BE2C (cell line): Measurements from ENCODE around the gene LRMDA.

Experiments
- DNase-seq: peaks from one replicate; pipeline ENCODE4 v3.0.0-alpha.2; 2020
- H3K27me3 ChIP-seq: fragments of 250-450 bp; sonication (Bioruptor Pico); 2 replicates; pipeline ENCODE4 v1.5.1; 2020; ENCODE audit warnings: mild to moderate bottlenecking
- H3K36me3 ChIP-seq: fragments of 250-450 bp; sonication (Bioruptor Pico); 2 replicates; pipeline ENCODE4 v1.5.1; 2020; ENCODE audit warnings: mild to moderate bottlenecking
- H3K4me1 ChIP-seq: fragments of 250-450 bp; sonication (Bioruptor Pico); 2 replicates; pipeline ENCODE4 v1.5.1; 2020
- H3K4me3 ChIP-seq: 2 replicates; pipeline ENCODE4 v1.5.1; 2011; ENCODE audit warnings: low read depth, low read length
- H3K9me3 ChIP-seq: fragments of 250-450 bp; sonication (Bioruptor Pico); 2 replicates; pipeline ENCODE4 v1.5.1; 2020
- TF ChIP-seq, protein P1 (sequence below): IDR thresholded peaks from 2 replicates; pipeline ENCODE4 v1.5.1; 2012; ENCODE audit warnings: mild to moderate bottlenecking, low read depth, low read length

Gene LRMDA

DNA sequence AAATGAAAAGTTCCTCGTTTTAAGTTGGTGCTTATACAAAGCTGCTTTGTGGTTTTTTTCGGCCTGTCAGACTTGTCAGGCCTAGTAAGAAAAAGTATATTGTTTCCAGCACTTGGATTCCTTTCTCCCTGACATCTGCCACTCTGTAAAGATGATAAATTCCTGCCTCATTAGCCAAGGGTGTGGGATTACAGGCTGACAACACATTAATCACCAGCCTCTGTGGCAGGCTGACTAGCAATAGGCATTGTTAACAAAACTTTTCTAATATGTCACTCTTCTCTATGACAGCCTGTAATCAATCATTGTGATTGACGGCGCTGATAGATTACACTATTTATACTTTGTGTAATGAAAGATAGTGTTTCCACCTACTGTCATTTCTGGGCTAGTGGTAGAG is 682.5 kb downstream of the LRMDA start:
- no peak overlapping the region for H3K4me3 ChIP-seq
- H3K27me3 ChIP-seq: no peaks in the 10 kb centered on the region
- H3K4me1 ChIP-seq: peaks cover 26% of the 10 kb centered on the region
- no peaks in the 10 kb centered on the region for H3K36me3 ChIP-seq
- DNase-seq: no peak
- TF ChIP-seq, protein P1, sequence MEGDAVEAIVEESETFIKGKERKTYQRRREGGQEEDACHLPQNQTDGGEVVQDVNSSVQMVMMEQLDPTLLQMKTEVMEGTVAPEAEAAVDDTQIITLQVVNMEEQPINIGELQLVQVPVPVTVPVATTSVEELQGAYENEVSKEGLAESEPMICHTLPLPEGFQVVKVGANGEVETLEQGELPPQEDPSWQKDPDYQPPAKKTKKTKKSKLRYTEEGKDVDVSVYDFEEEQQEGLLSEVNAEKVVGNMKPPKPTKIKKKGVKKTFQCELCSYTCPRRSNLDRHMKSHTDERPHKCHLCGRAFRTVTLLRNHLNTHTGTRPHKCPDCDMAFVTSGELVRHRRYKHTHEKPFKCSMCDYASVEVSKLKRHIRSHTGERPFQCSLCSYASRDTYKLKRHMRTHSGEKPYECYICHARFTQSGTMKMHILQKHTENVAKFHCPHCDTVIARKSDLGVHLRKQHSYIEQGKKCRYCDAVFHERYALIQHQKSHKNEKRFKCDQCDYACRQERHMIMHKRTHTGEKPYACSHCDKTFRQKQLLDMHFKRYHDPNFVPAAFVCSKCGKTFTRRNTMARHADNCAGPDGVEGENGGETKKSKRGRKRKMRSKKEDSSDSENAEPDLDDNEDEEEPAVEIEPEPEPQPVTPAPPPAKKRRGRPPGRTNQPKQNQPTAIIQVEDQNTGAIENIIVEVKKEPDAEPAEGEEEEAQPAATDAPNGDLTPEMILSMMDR: no peak
- H3K9me3 ChIP-seq: no peaks in the 10 kb centered on the region

DNA sequence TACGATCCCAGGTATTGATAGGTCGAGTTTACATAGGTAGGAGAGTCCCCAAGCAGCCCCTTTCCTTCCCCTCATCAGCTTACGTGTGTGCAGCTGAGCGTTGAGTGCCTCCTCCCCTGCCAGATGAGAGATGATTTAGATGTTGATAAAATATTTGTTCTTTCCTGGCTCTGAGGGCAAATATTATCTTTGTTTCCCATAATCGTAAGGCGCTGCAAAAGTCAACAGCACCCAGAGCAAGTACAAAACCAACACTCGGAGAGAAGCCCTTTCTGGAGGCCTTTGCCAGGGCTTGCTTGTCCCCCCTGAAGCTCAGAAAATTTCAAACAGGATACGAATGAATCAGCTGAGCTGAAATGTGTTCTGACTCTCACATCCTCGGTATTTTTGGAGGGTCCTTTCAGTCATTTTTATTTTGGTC is 683.2 kb downstream of the LRMDA start:
- Histone ChIP-seq H3K36me3 (no peaks in the 10 kb centered on the region), H3K9me3 (no peaks in the 10 kb centered on the region), H3K4me3 (no peak overlapping the region), H3K4me1 (peaks cover 26% of the 10 kb centered on the region), H3K27me3 (no peaks in the 10 kb centered on the region)
- TF ChIP-seq, protein P1: no peak
- no peak for DNase-seq

DNA sequence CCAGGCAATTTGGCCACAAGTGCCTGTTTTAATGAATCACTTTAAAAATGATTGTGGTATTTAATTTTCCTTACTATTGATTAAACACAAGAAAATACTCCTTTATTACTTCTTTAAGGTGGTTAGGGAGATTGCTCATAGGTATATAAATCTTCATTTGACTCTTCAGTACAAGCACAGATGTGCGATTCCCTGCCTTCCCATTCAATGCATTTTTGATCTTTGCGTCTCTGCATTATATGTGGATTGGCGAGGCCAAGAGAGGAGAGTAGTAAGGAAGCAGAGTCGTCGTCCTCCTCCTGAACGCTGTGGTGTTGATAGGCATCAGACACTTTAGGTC is 683.7 kb downstream of the LRMDA start:
- Histone ChIP-seq H3K27me3 (no peaks in the 10 kb centered on the region), H3K4me3 (no peak overlapping the region), H3K4me1 (peaks cover 26% of the 10 kb centered on the region), H3K9me3 (no peaks in the 10 kb centered on the region), H3K36me3 (no peaks in the 10 kb centered on the region)
- DNase-seq: no peak
- TF ChIP-seq, protein P1: no peak

DNA sequence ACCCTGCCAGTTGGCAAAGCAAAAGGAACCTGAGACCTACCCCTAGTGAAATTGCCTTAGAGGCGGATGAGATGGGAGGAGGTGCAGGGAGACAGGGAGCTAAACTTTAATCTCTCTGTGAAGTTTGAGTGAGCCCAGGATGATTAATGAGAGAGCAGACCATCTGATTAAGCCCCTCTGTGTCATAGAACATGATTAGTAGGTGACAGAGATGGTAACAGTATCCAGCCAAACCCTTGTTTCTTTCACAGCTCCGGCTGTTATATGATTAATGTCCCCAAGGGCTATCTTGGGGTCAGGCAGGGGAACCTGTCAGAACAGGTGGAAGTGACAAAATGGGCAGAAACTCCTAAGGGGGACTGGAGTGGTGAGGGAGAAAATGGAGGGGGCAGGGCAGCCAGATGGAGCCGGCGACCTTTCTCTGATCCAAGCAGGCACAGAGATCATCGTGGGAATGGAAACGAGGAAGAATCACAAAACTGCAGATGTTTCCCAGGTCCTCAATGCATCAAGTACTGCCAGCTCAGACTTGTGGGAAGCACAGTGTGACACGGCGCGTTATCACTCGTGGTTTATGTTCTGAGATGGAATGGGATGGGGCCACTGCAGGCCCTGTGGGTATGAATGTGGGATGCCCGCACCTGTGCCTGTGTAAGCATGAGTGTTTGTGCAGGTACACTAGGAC is 684.2 kb downstream of the LRMDA start:
- Histone ChIP-seq H3K36me3 (no peaks in the 10 kb centered on the region), H3K4me1 (peaks cover 26% of the 10 kb centered on the region), H3K4me3 (no peak overlapping the region), H3K9me3 (no peaks in the 10 kb centered on the region), H3K27me3 (no peaks in the 10 kb centered on the region)
- no peak for DNase-seq
- TF ChIP-seq, protein P1: no peak

DNA sequence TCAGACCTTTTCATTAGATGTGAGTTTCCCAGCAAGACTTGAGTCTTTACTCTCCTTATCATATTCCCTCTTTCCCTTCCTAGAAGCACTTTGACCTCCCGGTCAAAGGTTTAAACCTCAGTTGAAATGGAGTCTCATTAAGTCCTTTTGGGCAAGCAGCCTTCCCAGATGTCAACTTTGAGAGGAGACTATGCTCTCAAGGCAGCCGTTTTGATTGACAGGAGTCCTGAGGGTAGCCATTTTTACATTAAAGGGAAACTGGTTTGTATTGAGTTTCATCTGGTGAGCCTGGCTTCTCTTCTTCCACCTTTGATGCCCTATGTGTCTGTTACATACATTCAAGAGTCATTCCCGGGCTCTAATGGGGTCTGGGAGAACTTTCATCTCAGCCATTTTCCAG is 685.1 kb downstream of the LRMDA start:
- TF ChIP-seq, protein P1: no peak
- no peak overlapping the region for H3K4me3 ChIP-seq
- no peaks in the 10 kb centered on the region for H3K9me3 ChIP-seq
- peaks cover 26% of the 10 kb centered on the region for H3K4me1 ChIP-seq
- no peak for DNase-seq
- H3K36me3 ChIP-seq: no peaks in the 10 kb centered on the region
- no peaks in the 10 kb centered on the region for H3K27me3 ChIP-seq

DNA sequence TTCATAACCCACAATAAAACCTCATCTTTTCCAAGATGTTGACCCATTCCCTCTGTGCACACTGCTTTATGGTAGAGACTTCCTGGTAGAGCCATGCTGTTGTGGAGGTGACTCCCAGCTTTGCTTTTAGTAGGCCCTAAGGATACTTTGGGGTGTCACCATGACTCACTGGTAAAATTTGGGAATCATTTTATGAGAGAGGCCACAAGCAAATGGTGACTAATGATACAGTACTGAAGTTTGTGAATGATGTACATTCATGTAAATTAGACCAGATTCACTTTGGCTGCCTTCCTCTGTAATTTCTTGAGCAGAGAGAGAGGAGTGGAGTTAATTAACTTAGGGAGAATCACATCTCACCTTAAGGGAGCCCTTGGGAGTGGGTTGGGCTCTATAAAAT is 686.5 kb downstream of the LRMDA start:
- DNase-seq: no peak
- H3K4me1 ChIP-seq: peaks cover 20% of the 10 kb centered on the region
- no peaks in the 10 kb centered on the region for H3K36me3 ChIP-seq
- no peaks in the 10 kb centered on the region for H3K27me3 ChIP-seq
- no peaks in the 10 kb centered on the region for H3K9me3 ChIP-seq
- no peak overlapping the region for H3K4me3 ChIP-seq
- TF ChIP-seq, protein P1: no peak
